Natural killer cell treated with Interleukin-12 subunit alpha and Interleukin-12 subunit beta and Interleukin-15 and Interleukin-18, amount 100 ng/mL, for 72 hours (primary cell): ENCODE measurements around the gene POU6F1. TPM values are rescaled to one million over a fixed set of nuclear protein-coding genes. Genes with fewer than 3 reads are reported as not detected.

ENCODE experiments used
- ATAC-seq, 2 donors: fragments of 150-1000 bp; cut with Tn5 transposase in 1 of 2; sonication (Bioruptor Pico), chemical (Tn5 transposase) in 1 of 2; 2 replicates each; pipeline ENCODE4 v1.10.0; 2021
- DNase-seq: peaks from one replicate; pipeline ENCODE4 v3.0.0; 2022; ENCODE audit warnings: low spot score
- H3K27ac Mint-ChIP-seq, 2 donors: 1 replicate in 1 of 2; 2 replicates in 1 of 2; pipeline ENCODE4 v1.8.0; 2022; ENCODE audit warnings: mixed read lengths in 2 of 2, mild to moderate bottlenecking in 1 of 2, moderate library complexity in 1 of 2
- H3K27me3 Mint-ChIP-seq, 2 donors: 1 replicate in 1 of 2; 2 replicates in 1 of 2; pipeline ENCODE4 v1.8.0; 2022; ENCODE audit warnings: mixed read lengths in 2 of 2
- H3K36me3 Mint-ChIP-seq: one replicate; pipeline ENCODE4 v1.8.0; 2022; ENCODE audit warnings: mixed read lengths
- H3K4me1 Mint-ChIP-seq, 2 donors: 1 replicate in 1 of 2; 2 replicates in 1 of 2; pipeline ENCODE4 v1.8.0; 2022; ENCODE audit warnings: low read depth in 2 of 2, mixed read lengths in 2 of 2, mild to moderate bottlenecking in 1 of 2
- H3K4me3 Mint-ChIP-seq: one replicate; pipeline ENCODE4 v1.8.0; 2022; ENCODE audit warnings: mixed read lengths
- H3K9me3 Mint-ChIP-seq: 2 replicates; pipeline ENCODE4 v1.8.0; 2022; ENCODE audit warnings: mixed read lengths
- total RNA-seq, 2 donors: library from RNA; stranded (reverse); gene quantifications; one replicate each; pipeline ENCODE4 v1.2.3, GENCODE V29; 2022

POU6F1 gene
- total RNA-seq, 2 donors from 2014 or later: 3.6 to 5.3 TPM

DNA sequence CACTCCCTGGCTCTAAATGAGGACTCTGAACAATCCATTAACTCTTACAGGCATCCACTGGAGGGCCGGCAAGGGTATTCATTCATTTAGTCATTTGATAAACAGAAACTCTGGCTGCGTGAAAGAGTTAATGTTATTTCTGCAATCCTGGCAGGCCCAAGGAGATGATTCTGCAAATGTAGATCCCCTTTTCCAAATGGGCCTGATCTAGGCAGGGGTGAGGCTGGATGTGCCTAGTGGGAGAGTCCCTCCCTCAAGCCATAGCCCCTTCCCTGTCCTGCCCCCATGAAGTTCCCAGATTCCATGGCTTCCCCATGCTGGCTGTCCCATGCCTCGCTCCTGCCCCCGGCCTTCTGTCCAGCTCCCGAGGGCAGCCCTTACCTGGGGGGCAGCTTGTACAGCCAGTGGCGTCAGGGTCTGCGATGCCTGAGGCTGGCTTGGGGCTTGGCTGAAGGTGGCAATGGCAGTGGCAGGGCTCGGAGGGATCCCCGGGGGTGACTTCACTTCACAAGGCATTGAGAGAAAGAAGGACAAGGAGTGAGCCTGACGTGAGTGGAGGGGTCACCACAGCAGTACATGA, 18.4 kb downstream of the POU6F1 start:
- Mint-ChIP-seq H3K27ac (no peak overlapping the region), H3K9me3 (no peaks in the 10 kb centered on the region), H3K27me3 (no peaks in the 10 kb centered on the region), H3K36me3 (no peaks in the 10 kb centered on the region), H3K4me3 (no peak overlapping the region), H3K4me1 (no peaks in the 10 kb centered on the region)
- DNase-seq: no peak
- no peak for ATAC-seq

DNA sequence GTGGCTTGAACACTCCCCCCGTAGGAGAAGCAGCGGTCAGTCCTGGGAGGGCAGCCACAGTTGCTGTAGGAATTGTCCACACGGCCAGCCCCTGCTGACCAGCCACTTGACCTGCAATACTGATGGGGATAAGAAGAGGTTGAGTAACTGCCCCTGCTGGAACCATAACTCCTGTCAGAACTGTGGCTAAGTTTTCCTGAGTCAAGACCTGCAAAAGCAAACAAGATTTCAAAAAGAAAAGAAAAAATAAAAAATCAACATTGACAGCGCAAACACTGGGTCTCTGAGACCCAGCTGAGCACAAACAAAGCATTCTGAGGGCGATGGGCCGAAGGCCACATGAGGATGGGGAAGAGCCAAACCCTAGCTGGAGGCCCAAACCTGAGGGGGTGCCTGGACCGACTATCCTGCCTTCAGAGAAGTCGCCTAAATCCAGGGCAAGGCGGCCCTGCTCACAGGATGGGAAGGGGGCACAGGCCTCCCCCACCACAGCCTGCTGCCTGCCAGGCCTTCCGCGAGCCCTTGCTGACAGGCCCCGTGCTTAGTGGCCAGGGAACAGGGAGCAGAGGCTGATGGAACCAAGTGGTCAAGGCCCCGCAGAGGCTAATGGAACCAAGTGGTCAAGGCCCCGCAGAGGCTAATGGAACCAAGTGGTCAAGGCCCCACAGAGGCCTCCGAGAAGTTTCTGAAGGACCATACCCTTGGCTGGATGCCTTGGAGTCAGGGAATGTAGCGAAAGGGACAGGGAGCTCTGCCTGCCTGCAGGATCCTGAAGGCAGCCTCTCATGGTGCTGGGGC, 19.1 kb downstream of the POU6F1 start:
- Mint-ChIP-seq H3K36me3 (no peaks in the 10 kb centered on the region), H3K9me3 (no peaks in the 10 kb centered on the region), H3K27me3 (no peaks in the 10 kb centered on the region), H3K4me1 (no peaks in the 10 kb centered on the region), H3K27ac (no peak overlapping the region), H3K4me3 (no peak overlapping the region)
- DNase-seq (no peak), ATAC-seq (no peak)

DNA sequence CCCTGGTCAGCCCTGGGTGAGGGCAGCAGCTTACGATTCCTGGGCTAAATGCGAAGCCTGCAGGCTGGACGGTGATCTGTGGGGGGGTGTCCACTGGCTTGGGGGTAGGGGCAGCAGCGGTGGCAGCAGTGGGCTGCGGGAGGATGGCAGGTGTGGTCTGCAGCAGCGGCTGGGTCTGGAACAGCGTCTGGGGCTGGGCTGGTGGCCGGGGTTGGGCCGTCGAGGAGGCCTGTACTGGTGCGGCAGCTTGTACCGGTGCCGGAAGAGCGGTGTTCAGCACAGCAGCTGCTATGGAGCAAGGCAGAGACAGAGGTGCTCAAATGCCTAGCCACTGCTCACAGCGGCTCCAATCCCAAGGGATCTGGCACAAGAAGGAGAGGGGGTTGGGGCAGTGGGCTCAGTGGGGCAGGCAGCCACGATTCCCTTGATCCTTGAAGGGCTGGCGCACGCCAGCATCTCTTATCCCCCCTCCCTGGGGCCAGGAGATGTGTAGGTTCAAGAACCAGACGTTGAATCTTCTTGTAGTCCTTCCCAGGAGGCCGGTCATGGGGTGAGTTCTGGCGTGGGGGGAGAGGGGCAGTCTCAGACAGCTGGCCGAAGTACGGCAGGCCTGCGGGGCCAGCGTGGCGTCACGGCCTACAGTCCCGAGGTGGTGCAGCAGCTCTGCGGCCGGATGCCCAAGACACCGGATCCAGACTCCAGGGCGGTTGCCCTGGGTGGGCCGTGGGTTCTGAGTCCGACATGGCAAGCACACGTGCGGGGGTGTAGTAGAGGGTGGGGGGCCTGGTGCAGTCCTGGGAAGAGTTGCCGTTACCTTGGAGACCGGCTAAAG, 19.9 kb downstream of the POU6F1 start:
- H3K27ac Mint-ChIP-seq: no peak overlapping the region
- H3K27me3 Mint-ChIP-seq: no peaks in the 10 kb centered on the region
- no peaks in the 10 kb centered on the region for H3K9me3 Mint-ChIP-seq
- DNase-seq (no peak), ATAC-seq (no peak)
- H3K4me3 Mint-ChIP-seq: no peak overlapping the region
- H3K36me3 Mint-ChIP-seq: no peaks in the 10 kb centered on the region
- H3K4me1 Mint-ChIP-seq: no peaks in the 10 kb centered on the region

DNA sequence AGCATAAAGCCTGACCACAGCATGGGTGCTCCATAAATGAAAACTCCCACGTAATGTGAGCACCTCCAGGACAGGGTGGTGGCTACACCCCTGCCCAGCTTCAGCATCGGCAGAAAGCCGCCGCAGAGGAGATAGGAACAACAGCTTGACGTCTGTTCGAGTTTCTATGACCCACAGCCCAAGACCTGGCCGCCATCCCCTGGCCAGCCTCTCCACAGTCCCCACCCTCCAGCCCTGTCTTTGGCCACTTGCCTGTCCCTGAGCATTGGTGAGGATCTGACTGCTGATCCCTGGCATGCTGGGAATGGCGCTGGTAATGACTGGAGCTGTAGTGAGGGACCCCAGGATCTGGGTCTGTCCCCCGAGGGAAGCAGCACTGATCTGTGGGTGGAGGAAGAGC, 21.3 kb downstream of the POU6F1 start:
- Mint-ChIP-seq H3K4me1 (no peaks in the 10 kb centered on the region), H3K36me3 (no peaks in the 10 kb centered on the region)

DNA sequence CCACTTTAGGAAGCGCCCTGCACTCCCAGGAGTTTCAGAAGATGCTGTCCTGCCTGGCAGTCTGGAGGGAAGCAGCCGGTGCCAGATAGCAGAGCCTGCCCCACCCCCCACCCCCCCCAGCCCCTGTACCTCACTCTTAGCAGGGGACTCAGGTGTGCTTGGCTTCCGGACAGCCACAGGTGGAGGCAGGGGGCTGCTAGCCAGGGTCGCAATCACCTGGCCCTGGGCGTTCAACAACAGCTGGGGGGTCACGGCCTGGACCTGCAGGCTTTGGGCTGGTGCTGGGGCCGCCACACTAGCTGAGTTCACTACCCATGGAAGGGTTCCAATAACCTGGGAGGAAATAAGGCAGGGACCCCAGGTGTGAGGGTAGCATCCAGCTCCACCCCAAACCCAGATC, 22.0 kb downstream of the POU6F1 start:
- DNase-seq (no peak), ATAC-seq (no peak)
- no peaks in the 10 kb centered on the region for H3K4me1 Mint-ChIP-seq
- H3K27me3 Mint-ChIP-seq: no peaks in the 10 kb centered on the region
- H3K27ac Mint-ChIP-seq: no peak overlapping the region
- H3K9me3 Mint-ChIP-seq: no peaks in the 10 kb centered on the region
- no peaks in the 10 kb centered on the region for H3K36me3 Mint-ChIP-seq
- no peak overlapping the region for H3K4me3 Mint-ChIP-seq

More for the DNA sequence above, 21.3 kb downstream of the POU6F1 start:
- Mint-ChIP-seq H3K27me3 (no peaks in the 10 kb centered on the region), H3K9me3 (no peaks in the 10 kb centered on the region), H3K4me3 (no peak overlapping the region), H3K27ac (no peak overlapping the region)
- DNase-seq (no peak), ATAC-seq (no peak)

DNA sequence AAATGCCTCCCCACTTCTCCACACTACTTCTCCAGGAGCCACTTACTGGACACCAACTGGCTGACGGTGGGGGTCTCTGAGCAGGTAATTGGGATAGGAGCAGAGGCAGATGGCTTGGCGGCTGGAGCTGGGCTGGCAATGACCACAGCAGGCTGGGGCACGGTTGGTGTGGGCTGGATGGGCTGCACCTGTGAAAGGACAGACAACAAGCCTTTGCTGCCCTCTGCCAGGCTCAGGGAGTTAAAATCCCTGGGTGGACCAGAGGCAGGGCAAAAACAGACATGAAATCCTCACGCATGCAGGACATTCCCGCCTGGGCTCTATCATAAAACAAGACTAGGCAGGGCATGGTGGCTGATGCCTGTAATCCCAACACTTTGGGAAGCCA, 25.6 kb downstream of the POU6F1 start:
- Mint-ChIP-seq H3K9me3 (no peaks in the 10 kb centered on the region), H3K4me3 (no peak overlapping the region), H3K27ac (no peak overlapping the region), H3K27me3 (no peaks in the 10 kb centered on the region), H3K4me1 (no peaks in the 10 kb centered on the region), H3K36me3 (no peaks in the 10 kb centered on the region)
- ATAC-seq (no peak), DNase-seq (no peak)

DNA sequence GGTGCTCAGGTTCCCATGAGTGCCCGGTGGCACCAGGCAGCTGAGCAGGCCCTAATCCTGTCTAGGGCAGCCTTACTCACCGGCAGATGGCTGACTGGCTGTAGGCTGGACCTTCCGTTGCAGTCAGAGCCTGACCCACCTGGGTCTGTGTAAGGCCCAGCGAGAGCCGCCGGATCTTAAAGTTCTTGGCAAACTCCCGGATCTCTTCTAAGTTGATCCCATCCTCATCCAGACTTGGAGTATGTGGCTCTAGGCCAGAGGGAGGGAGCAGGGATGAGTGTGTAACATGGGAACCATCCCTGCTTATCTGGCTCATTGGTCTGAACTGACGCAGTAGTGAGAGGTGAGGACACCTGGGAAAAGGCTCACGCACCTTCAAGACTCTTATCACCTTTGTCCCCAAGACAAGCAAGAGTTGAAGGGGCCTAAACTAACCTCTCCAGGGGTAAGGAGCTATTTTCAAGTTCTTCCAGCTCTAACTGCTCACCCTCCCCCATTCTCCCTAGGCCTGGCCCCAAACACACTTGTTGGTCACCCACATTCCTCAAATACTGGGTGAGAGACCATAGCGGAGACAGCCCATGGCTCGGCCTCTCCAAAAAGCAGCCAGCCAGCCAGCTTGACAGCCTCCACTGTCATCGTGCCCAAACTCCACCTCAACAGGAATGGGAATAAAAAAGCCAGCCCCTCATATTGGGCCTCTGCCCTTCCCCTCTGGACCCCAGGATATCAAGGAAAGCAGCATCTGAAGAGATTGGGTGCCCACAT, 26.2 kb downstream of the POU6F1 start:
- Mint-ChIP-seq H3K4me3 (no peak overlapping the region), H3K9me3 (no peaks in the 10 kb centered on the region), H3K4me1 (no peaks in the 10 kb centered on the region), H3K27me3 (no peaks in the 10 kb centered on the region), H3K27ac (no peak overlapping the region), H3K36me3 (no peaks in the 10 kb centered on the region)
- DNase-seq (no peak), ATAC-seq (no peak)

DNA sequence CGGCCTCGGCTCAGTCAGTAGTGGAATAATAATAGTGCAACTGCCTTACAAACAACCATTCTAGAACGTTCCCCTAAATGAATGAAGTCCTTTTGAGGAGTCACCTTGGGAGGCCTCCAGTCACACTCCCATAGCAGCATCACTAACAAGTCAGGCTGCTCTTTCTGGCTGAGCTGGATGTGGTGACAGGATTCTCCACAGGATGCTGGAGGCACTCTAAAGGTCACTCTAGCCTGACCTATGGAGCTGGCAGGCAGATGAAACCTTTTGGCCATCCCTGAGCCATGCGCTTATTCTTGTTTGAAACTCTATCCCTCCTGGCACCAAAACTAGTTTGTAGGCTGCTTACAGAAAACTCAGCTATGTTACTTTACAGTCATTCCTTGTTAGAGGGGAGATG, 27.0 kb downstream of the POU6F1 start:
- H3K27ac Mint-ChIP-seq: no peak overlapping the region
- no peak overlapping the region for H3K4me3 Mint-ChIP-seq
- no peaks in the 10 kb centered on the region for H3K4me1 Mint-ChIP-seq
- H3K36me3 Mint-ChIP-seq: no peaks in the 10 kb centered on the region
- no peak for DNase-seq
- ATAC-seq: no peak
- H3K27me3 Mint-ChIP-seq: no peaks in the 10 kb centered on the region
- H3K9me3 Mint-ChIP-seq: no peaks in the 10 kb centered on the region

DNA sequence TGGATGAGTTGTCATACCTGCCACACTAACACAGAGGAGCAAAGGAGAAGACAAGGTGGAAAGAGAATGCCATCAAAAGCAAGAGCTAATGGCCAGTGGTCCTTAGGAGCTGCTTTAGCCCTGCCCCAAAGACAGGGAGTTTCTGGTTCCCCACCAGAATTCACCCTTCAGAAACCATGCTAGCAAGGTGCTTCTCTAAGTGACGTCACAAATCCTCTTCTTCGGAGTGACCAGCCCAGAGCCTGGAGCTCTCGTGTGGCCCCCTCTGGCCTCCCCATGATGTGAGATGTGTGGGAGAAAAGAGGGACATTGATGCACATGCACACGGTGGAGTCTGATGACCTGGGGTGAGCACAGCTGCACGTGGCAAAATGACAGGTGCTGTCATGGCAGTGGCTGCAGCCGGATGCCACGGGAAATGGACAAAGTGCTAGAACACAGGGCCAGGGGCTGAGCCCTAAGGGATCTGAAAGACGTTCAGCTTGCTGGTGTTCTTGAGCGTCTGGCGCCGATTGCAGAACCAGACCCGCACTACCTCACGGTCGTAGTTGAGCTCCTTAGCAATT, 28.0 kb downstream of the POU6F1 start:
- Mint-ChIP-seq H3K4me1 (no peaks in the 10 kb centered on the region), H3K9me3 (no peaks in the 10 kb centered on the region), H3K27me3 (no peaks in the 10 kb centered on the region), H3K27ac (no peak overlapping the region), H3K4me3 (no peak overlapping the region), H3K36me3 (no peaks in the 10 kb centered on the region)
- ATAC-seq (no peak), DNase-seq (no peak)

DNA sequence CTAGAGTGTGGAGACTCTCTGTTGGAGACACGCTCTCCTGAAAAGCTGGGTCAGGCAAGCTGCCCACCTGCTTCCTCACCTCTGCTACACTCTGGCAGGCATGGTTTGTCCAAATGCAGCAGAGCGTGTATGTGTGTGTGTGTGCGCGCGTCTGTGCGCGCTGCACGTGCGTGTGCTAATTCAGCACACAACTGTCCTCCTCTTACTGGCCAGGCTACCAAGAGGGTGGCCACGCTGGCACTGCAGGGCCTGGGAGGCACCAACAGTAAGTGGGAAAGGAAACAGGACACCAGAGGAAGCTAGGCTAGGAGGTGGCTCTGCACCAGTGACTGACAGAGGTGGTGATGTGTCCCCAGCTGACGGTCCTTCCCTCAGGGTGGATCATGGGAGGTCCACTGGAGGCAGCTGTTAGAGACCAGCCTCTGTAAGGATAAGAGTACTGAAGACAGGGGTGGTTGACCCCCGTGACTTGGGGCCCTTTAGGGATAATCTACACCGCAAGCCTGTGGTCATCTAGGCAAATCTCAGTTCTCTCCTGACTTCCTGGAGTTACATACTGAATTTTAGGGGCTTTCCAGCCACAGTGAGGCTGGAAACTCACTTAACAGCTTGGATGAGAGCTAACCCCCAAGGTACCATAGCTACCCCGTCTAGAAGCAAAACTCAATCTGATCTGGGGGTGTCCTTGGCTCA, 29.4 kb downstream of the POU6F1 start:
- ATAC-seq (peak in 1 of 2 donors; percentile 36), DNase-seq (no peak)
- Mint-ChIP-seq H3K4me3 (no peak overlapping the region), H3K9me3 (no peaks in the 10 kb centered on the region), H3K4me1 (no peaks in the 10 kb centered on the region), H3K36me3 (no peaks in the 10 kb centered on the region), H3K27ac (no peak overlapping the region), H3K27me3 (no peaks in the 10 kb centered on the region)

DNA sequence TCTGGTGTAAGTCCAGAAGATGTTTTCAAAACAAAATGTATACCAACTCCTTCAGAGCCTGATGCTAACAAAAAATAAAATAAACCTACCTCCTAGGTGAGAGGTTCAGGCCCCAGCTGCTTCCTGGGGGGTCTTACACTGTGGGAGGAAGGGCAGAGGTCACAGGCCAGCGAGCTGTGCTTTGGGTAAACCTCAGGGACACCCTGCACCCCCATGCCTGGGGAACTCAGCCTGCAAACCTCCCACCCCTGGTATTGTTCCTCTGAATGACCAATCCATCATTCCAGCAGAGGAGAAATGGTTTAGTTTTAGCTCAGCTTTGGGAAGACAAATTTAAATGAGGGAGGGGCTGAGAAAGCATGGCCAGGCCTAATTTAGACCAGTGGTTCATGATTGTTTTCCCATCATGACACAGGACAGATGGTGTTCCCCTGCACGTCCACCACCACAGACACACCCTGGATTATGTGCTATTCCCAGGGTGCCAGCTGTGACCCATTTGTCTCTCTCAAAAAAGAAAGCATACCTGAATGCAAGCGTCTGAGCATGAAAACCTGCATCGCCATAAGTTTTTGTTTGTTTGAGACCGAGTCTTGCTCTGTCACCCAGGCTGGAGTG, 30.4 kb downstream of the POU6F1 start:
- Mint-ChIP-seq H3K4me1 (no peaks in the 10 kb centered on the region), H3K4me3 (no peak overlapping the region), H3K27ac (no peak overlapping the region), H3K27me3 (no peaks in the 10 kb centered on the region), H3K36me3 (no peaks in the 10 kb centered on the region), H3K9me3 (no peaks in the 10 kb centered on the region)
- ATAC-seq (no peak), DNase-seq (no peak)

DNA sequence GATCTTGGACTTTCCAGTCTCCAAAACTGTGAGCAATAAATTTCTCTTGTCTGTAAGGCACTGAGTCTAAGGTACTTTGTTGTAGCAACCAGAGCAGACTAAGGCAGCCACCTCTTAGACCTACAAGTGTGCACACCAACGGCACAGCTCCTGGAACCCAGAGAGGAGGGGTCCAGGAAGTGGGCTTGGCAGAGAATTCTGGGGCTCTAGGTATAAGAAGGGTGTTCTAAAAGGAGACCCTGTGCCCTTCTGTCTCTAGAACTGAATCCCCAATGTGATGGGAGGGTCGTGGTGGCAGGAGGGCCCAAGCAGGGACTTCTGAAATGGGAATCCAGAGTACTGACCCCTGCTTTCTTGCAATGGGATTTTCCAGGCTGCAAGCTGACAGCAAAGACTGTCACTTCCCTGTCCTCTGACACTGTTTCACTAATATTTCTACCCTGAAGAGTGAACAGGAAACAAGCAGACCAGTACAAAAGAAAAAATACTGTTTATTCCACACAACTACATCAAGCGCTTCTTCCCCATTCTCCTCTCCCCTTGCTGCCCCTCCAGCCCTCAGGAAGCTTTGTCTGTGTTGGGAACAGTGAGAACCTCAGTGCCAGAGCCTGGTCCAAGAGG, 31.3 kb downstream of the POU6F1 start:
- no peaks in the 10 kb centered on the region for H3K9me3 Mint-ChIP-seq
- H3K4me3 Mint-ChIP-seq: no peak overlapping the region
- H3K27me3 Mint-ChIP-seq: no peaks in the 10 kb centered on the region
- ATAC-seq (no peak), DNase-seq (no peak)
- H3K27ac Mint-ChIP-seq: no peak overlapping the region
- no peaks in the 10 kb centered on the region for H3K4me1 Mint-ChIP-seq
- no peaks in the 10 kb centered on the region for H3K36me3 Mint-ChIP-seq
